Right lobe of liver (tissue), 6 donors: ENCODE measurements around the gene TCAP. TPM values are rescaled to one million over a fixed set of nuclear protein-coding genes. Genes with fewer than 3 reads are reported as not detected.

Experiments used
- ATAC-seq, 4 donors: fragments of 200-7000 bp; cut with Tn5 transposase; one replicate each; pipeline ENCODE4 v1.9.1; 2020; ENCODE audit warnings: mild to moderate bottlenecking in 4 of 4, moderate library complexity in 4 of 4
- DNase-seq, 3 donors: peaks; one replicate each; pipeline ENCODE4 v3.0.0-alpha.2; 2020
- H3K27ac ChIP-seq, 3 donors: fragments of 200-600 bp; one replicate each; pipeline ENCODE4 v1.8.0; 2022
- H3K27me3 ChIP-seq, 2 donors: fragments of 200-600 bp; one replicate each; pipeline ENCODE4 v1.8.0; 2022
- H3K36me3 ChIP-seq, 4 donors: fragments of 200-600 bp; sonication (generic) in 1 of 4; one replicate each; pipeline versions ENCODE4 v1.5.1 to v1.8.0; 2017 to 2022; ENCODE audit warnings: control low read depth in 1 of 4
- H3K4me1 ChIP-seq, 4 donors: fragments of 200-600 bp; sonication (generic) in 1 of 4; one replicate each; pipeline versions ENCODE4 v1.5.1 to v1.8.0; 2017 to 2022; ENCODE audit warnings: control low read depth in 1 of 4
- H3K4me3 ChIP-seq, 3 donors: fragments of 200-600 bp; one replicate each; pipeline ENCODE4 v1.8.0; 2022
- H3K9me3 ChIP-seq, 4 donors: fragments of 200-600 bp; sonication (generic) in 1 of 4; one replicate each; pipeline versions ENCODE4 v1.5.1 to v1.8.0; 2017 to 2022; ENCODE audit warnings: control low read depth in 1 of 4
- POLR2A ChIP-seq: fragments of 450-650 bp; IDR thresholded peaks from one replicate; pipeline ENCODE4 v1.6.1; 2017; ENCODE audit warnings: antibody characterized with exemption, mild to moderate bottlenecking
- WGBS: methylation state at CpG from one replicate; pipeline ENCODE4 v1.1.6; 2018; ENCODE audit warnings: low coverage, low lambda C conversion rate; ENCODE audit not compliant: insufficient coverage; ENCODE audit errors: missing lambda C conversion rate; 5-methylcytosine and 5-hydroxymethylcytosine counted together
- intact Hi-C, 2 donors: fragments of 100-400 bp; cut with DNase I; formaldehyde crosslinking; loops; one replicate each; pipeline versions ENCODE4 v1.11.2 to v1.14.1; 2022
- total RNA-seq, 6 experiments: library from RNA; depleted of rRNA in 2 of 6; stranded (reverse); fragments of >200 nt in 2 of 6; fragmentation: NEBNext Ultra II Directional in 3 of 6; extraction: Animal tissue kit (Norgen Biotek cat#: 25700) in 3 of 6; gene quantifications; one replicate each; pipeline versions ENCODE4 v1.1.0 to v1.2.4, GENCODE V29; 2016 to 2023
- TF ChIP-seq, protein P1 (sequence below), 4 donors: fragments of 200-600 bp in 3 of 4; fragments of 450-650 bp in 1 of 4; IDR thresholded peaks; one replicate each; pipeline versions ENCODE4 v1.5.1 to v1.8.0; 2016 to 2022; ENCODE audit warnings: antibody characterized with exemption in 4 of 4, mild to moderate bottlenecking in 2 of 4
- donor health status: DM: no; HTN: yes; CAD: no.
- donor health status: DM: no; HTN: no; CAD: no.
- donor health status: DM: no; HTN: no; CAD: no.
- donor health status: DM: no; HTN: yes; CAD: no.
- donor health status: DM: no; HTN: yes; CAD: no.

Gene TCAP
- total RNA-seq, 6 experiments from 2014 or later = 0.49 to 4.3 (median 1.1) TPM

DNA sequence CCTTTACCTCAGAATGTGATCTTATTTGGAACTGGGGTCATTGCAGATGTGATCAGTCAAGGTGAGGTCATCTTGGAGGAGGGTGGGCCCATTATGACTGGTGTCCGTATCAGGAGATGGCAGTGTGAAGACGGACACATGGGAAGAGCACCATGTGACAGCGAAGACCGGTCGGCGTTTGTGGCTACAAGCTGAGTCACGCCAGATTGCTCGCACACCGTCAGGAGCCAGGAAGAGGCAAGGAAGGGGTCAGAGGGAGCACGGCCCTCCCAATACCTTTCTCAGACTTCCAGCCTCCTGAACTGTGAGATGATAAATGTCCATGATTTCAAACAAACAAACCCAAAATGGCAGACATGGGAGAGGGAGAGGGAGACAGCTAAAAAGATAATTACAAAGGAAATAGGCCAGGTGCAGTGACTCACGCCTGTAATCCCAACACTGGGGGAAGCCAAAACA, 15.0 kb upstream of the TCAP start:
- DNase-seq (no peak), ATAC-seq (no peak)
- intact Hi-C loops = no loop called here
- no peaks in the 10 kb centered on the region for H3K36me3 ChIP-seq
- no peak overlapping the region for H3K27ac ChIP-seq
- no peaks in the 10 kb centered on the region for H3K9me3 ChIP-seq
- no peaks in the 10 kb centered on the region for H3K27me3 ChIP-seq
- WGBS = 92% methylated on average over 11 of the region's 11 CpGs
- peaks cover 0 to 7% (median 0%) of the 10 kb centered on the region in 4 donors for H3K4me1 ChIP-seq
- TF ChIP-seq POLR2A = no peak
- TF ChIP-seq, protein P1, sequence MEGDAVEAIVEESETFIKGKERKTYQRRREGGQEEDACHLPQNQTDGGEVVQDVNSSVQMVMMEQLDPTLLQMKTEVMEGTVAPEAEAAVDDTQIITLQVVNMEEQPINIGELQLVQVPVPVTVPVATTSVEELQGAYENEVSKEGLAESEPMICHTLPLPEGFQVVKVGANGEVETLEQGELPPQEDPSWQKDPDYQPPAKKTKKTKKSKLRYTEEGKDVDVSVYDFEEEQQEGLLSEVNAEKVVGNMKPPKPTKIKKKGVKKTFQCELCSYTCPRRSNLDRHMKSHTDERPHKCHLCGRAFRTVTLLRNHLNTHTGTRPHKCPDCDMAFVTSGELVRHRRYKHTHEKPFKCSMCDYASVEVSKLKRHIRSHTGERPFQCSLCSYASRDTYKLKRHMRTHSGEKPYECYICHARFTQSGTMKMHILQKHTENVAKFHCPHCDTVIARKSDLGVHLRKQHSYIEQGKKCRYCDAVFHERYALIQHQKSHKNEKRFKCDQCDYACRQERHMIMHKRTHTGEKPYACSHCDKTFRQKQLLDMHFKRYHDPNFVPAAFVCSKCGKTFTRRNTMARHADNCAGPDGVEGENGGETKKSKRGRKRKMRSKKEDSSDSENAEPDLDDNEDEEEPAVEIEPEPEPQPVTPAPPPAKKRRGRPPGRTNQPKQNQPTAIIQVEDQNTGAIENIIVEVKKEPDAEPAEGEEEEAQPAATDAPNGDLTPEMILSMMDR (IDR thresholded peaks at IDR 0.05) = no peak
- H3K4me3 ChIP-seq = no peak overlapping the region

DNA sequence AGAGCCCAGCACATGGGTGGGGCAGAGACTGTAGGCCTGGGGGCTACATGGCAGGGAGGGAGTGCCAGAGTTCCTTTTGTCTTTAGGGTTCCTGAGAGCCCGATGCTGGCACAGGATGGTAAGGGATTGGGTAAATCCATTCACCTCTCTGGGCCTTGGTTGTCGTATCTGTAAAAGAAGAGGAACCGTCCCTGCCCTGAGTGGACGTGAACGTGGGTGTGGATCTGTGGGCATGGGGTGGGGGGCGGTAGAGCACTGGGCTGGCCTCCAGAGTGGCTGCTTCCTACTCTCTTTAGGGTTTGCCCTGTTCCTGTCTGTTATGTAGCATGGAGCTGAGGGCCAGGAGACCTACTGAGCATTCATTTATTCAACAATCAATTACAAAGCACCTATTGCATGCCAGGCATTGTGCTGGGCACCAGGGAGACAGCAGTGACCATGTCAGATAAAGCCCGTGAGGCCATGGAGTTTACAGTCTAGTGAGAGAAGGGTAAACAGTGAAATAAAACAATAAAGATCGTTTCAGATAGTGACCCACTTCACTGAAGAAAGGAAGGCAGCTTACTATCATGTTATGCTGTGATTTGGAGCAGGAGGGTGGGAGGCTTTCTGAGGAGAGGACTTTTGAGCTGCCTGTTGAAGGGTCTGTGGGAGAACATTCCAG, 13.1 kb upstream of the TCAP start:
- no peaks in the 10 kb centered on the region for H3K9me3 ChIP-seq
- intact Hi-C loops = no loop called here
- no peaks in the 10 kb centered on the region for H3K27me3 ChIP-seq
- ATAC-seq = no peak
- no peak overlapping the region for H3K27ac ChIP-seq
- no peaks in the 10 kb centered on the region for H3K36me3 ChIP-seq
- DNase-seq = no peak
- no peak overlapping the region for H3K4me3 ChIP-seq
- TF ChIP-seq POLR2A = no peak
- TF ChIP-seq, protein P1 (IDR thresholded peaks at IDR 0.05) = no peak
- peaks cover 0 to 7% (median 0%) of the 10 kb centered on the region in 4 donors for H3K4me1 ChIP-seq
- 63% methylated on average over 4 of the region's 8 CpGs for WGBS

DNA sequence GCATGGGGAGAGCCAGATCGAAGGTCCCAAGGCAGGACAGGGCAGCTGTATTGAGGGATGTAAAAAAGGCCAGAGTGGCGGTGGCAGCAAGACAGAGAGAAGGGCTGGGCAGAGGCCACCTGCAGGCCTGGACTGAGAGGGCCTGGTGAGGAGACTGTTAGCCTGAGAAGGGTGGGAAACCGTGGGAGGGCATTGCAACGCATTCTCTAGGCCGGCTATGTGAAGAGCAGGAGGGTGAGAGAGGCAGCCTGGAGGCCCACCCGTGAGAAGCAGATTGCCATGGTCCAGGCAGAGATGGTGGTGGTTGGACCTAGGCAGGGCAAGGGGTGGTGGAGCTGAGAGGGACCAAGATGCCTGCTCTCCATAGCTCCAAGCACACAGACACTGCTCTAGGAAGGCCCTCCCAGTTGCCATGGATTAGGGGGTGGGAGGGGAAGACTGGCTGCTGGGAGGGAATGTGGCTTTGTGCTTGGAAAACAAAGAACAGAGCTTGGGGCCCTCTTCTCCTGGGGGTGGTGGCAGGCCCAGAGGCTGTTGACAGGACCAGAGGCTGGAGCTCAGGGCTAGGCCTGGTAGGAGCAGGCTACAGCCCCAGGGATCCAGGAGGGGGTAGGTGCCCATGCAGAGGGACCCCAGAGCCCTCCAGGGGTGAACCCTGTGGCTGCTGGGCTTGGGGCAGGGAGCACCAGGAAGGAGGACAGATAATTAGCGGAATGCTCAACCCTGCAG, 12.4 kb upstream of the TCAP start:
- Histone ChIP-seq H3K4me3 (no peak overlapping the region), H3K9me3 (no peaks in the 10 kb centered on the region), H3K27me3 (no peaks in the 10 kb centered on the region), H3K36me3 (no peaks in the 10 kb centered on the region), H3K27ac (no peak overlapping the region), H3K4me1 (peaks cover 0 to 7% (median 0%) of the 10 kb centered on the region in 4 donors)
- DNase-seq = no peak
- 54% methylated on average over 5 of the region's 7 CpGs for WGBS
- peak in 2 of 4 donors; percentile 24 to 31 for ATAC-seq
- TF ChIP-seq, protein P1 (IDR thresholded peaks at IDR 0.05) = no peak
- TF ChIP-seq POLR2A = no peak
- intact Hi-C loops = no loop called here

DNA sequence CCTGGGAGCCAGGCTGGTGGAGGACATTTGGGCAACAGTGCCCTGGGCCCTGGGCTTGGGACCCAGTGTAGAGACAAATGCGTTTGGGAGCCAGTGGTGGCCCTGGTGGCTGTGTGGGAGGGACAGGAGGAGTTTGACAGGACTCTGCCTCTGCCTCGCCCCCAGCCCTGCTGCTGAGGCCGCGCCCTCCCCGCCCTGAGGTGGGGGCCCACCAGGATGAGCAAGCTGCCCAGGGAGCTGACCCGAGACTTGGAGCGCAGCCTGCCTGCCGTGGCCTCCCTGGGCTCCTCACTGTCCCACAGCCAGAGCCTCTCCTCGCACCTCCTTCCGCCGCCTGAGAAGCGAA, 11.9 kb upstream of the TCAP start:
- no peak for DNase-seq
- Histone ChIP-seq H3K27me3 (no peaks in the 10 kb centered on the region), H3K36me3 (no peaks in the 10 kb centered on the region), H3K27ac (no peak overlapping the region), H3K4me1 (peaks cover 0 to 7% (median 0%) of the 10 kb centered on the region in 4 donors), H3K4me3 (no peak overlapping the region), H3K9me3 (no peaks in the 10 kb centered on the region)
- peak in 1 of 4 donors; percentile 11 for ATAC-seq
- 70% methylated on average over 5 of the region's 12 CpGs for WGBS
- intact Hi-C loops = no loop called here
- no peak for TF ChIP-seq POLR2A
- TF ChIP-seq, protein P1 (IDR thresholded peaks at IDR 0.05) = no peak
